Stimulated activated CD4-positive, alpha-beta T cell treated with anti-CD3 and anti-CD28 coated beads, Interleukin-1b, Interleukin-23, amount 100 ng/mL, for 24 hours (primary cell): Measurements from ENCODE around the gene MYLK4.

Experiments used
- DNase-seq, 4 experiments: peaks; one replicate each; pipeline ENCODE4 v3.0.0-alpha.2; 2020; ENCODE audit warnings: low read depth in 4 of 4, low spot score in 1 of 4

Gene MYLK4

DNA sequence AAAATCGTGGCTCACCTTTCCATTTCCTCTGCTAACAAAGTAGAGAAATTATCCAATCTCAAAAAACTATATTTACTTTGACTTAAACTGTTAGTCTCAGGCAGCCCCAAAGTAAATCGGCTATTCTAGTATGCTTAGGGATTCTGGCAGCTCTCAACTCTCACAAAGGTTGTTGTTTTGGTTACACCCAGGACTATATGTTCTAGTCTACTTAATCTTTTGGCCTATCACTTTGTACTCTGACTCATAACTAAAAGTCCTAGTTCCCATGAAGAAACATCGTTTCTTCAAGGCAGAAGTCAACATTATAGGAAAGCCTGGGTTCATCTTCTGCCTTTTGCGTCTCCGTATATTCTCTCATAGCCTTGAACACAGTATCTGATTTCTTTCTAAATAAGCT lies 42.3 kb downstream of the MYLK4 start:
- no peak for DNase-seq

DNA sequence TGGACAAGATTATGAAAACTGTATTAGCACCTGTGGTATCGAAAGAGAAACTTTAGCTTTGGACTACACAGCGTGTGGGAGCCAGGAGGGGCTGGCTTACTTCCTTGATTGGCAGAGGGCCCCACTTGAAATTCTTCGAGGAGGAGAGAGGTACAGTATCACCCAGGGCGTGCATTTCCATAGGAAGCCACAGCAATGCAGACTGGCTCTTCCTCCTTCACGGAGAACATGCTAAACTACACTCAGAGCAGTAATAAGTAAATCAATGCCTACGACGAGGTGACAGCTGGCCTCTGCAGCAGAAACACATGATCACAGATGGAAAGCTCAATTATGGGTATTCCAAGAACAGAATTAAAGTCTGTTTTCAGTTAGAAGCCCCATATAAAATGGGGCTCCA lies 44.2 kb downstream of the MYLK4 start:
- no peak for DNase-seq

DNA sequence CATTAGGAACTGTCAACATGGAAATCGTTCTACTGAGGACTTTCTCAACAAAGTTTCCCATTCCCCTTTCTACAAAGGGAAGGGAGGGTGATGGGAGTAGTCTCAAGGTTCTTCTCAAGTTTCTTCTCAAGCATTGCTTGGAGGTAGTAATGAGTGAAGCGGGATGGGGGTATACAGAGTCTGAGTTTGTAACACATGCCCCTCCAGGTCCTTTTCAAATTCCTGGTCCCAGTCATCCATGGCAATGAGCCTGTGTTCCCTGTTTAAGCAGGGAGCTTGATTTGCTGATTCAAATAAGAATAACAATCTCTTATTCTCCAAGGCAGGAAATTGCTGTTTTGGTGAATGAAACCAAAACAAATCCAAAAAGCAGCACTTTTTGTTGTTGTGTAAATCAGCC lies 45.5 kb downstream of the MYLK4 start:
- DNase-seq, result no peak

DNA sequence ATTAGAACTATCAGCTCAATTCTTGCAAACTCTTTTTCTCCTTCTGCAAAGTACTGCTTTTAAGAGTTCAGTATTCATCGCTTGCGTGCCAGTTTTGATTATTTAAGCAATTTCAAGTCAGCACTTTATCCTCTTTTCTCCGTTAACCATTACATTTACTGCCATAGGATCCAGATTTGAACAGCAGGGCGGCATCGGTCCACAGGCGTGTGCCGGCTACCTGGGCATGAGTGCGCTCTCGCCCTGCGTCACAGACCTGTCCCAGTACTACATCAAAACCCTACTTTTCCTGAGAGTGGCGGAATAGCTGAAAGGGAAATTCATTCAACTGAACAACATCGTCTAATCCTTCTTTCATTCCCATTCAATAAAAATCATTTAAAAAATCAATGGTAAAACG lies 53.4 kb downstream of the MYLK4 start:
- no peak for DNase-seq

DNA sequence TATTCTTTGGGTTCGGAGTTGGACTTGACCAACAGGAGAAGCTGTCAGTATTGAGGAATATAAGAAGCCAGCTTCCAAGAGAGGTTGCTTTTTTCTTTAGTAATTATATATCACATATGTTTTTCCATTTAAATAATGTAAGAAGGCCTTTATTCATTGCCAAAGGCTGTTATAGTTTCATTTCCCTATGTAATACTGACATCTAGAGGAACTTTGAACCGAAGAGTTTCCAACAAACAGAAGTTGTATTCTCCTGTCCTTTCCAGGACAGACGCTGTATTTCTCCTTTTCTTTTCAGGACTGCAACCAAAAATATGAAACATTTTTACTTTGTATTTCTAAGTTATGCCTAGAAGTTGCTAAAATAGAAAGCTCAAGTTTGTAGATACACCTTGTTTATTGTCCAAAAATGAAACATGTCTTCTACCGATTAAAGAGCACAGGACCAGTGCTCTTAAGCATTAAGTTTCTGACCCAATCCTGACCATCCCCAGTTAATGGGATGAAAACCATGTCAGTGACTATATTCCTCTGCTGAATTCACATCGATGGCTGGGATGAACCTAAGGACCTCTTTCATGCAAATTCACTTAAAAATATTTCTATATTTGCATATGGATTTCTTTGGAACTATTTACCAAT lies 55.1 kb downstream of the MYLK4 start:
- DNase-seq, result no peak

DNA sequence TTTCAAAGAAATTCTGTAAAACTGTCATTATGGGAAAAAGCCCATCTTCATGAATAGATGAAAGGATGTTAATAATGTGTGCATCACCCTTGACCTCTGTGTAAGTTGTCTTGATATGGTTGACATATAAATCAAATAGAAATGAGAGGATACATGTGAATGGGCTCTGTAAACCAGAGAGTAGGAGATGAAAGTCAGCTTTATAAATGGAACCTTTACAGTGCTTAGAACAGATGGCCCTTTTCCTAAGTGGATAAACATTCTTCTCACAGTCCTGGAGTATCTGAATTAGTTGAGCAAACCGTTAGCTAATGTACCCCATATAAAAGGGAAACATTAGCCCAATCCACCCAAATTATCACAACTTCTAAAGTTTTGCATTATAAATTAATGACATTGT lies 57.5 kb downstream of the MYLK4 start:
- DNase-seq, result no peak

DNA sequence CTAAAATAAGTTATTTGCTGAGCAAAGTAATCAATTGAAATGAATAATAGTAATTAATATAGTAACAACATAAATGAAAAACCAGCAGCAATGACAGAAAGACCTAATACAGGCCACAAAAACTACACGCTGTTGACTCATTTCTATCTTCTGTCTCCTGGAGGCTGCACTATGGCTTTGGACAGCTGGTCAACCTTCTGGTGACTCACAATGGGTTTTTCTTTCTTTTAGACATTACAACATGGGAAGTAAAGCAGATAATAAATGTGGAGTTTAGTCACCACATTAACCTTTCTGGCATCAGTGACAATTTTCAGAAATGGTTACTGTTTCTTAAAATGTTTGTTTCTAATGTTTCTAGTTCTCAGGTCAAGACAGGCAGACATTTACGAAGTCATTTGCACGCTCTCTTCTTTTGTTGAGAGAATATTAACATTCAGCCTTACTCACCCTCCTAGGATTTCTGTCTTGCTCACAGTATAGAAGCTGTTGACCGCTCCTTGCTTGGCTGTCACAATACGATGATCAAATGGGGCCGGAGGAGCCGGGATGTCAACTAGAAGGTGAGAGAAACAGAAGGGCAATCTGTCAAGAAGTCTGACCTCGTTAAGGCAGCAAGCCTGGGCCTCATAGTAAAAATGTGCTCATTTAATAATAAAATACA lies 62.2 kb downstream of the MYLK4 start:
- DNase-seq, result no peak

DNA sequence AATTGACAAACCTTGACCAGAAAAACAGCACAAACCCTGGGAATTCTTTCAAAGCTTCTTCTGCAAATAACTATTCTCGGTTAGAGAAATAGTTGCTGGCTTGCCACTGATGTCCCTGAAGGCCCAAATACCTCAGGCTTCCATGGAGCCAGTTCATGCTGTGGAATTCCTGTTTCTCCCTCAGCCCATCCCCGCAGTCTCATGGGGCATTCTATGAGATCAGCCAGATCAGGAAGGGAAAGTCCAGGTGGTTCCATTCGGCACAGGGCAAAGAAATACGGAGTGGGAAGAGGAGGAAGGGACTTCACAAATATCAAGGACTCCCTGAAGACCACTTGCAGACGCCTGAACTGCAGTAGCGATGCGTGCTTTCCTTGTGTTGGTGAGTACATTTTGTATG lies 63.3 kb downstream of the MYLK4 start:
- DNase-seq, result no peak

DNA sequence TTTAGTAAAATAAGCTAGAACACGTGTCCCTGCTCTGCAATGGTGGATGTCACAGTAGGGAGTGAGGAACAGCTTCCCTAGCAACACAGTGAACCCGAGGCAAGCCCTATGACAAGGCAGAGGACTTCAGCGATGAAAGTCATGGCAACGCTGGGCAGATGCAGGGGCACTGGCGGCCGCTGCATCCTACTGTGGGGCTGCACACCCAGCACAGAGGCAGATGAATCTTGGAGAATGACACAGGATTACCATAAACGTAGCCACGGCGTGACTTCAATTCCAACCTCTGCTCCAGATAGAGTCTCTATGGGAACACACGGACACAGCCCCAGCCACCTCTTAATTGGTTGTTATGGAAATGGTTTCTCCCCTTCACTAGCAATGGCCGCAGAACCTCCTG lies 64.2 kb downstream of the MYLK4 start:
- no peak for DNase-seq

DNA sequence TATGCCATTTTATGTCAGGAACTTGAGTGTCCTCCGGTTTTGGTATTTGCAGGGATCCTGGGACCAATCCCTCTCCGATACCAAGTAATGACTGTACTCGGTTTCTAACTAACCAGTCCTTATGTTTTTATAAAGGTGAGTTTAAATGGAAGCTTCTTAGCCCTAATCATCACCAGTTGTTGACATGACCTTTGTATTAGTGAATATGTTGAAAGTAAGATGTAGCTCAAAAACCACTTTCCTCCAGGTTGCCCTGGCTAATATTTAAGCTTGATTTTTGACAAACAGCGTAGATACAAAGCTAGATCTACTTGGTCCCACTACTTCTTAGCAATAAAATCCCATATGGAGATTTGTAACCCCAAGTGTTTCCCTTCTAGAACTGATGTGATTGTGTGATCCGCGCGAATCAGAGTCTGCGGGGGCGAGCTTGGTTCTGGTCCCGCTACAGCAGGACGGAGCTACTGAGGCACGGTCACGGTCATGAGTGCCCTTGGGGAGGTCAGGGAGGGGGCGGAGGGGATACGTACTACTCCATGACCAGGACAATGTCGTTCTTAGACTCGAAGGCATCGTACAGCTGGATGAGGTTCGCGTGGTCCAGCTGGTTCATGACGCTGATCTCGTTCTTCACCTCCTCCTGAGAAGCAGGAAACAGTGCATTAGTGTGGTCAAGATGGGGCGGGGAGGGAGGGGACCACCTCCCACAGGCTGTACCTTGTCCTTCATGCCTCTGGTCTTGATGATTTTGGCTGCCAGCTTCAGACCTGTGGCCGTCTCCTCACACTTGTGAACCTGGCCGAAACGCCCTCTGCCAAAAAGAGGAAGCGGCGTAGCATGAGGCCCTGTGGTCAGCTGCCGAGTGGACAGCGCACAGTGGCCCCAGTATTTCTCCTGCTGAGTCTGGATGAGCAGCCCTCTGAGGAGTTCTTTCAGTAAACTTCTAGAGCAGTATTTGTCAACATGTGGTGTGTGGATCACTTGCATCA lies 65.7 kb downstream of the MYLK4 start:
- DNase-seq, result no peak

DNA sequence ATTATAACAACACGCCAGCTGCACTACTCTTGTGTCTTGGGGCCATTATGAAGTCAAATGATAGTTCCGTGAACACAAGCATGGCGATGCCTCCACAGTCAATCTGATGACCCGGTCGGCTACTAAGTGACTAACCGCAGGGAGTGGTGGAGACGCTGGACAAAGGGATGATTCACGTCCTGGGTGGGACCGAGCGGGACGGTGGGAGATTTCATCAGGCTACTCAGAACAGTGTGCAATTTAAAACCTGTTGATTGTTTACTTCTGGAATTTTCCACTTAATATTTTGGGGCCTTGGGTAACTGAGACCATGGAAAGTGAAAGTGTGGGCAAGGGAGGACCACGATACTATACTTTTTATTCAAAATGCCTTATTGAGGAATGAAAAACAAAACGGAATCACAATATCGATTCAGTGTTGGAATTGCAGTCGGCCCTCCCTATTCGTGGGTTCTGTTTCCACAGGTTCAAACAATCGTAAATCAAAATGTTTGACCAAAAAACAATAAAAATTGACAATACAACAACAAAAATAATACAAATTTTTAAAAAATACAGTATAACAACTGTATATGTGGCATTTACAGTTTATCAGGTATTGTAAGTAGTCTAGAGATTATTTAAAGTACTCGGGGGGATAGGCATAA lies 66.5 kb downstream of the MYLK4 start:
- no peak for DNase-seq

DNA sequence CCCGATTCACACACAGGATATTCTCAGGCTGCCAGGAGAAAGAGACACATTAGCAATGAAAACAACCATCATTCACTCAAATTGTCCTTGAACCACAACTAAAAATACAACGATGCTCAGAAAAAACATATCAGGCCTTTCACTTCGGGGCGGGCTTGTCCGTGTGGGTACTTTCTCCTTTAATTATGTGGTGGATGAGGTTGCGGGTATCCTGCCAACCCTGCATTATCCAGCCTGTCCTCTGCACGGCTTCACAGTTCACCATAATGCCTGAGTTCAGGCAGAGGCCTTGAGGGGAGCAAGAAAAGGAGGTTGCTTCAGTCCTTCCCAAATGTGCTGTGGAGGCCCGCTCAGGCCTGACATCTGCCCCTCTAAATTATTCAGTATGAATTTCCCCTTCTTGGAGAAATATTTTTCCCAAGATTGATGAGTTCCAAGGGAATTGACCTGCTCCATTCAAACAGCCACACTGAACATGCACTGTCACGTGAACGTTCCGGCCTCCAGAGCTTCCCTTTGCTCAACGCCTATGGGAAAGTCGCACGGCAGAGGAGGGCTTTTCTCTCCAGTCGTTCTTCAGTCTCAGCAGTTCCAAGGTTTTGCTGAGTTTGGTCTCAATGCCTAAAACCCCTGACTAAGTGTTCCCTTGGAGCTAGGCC lies 70.3 kb downstream of the MYLK4 start:
- no peak for DNase-seq

DNA sequence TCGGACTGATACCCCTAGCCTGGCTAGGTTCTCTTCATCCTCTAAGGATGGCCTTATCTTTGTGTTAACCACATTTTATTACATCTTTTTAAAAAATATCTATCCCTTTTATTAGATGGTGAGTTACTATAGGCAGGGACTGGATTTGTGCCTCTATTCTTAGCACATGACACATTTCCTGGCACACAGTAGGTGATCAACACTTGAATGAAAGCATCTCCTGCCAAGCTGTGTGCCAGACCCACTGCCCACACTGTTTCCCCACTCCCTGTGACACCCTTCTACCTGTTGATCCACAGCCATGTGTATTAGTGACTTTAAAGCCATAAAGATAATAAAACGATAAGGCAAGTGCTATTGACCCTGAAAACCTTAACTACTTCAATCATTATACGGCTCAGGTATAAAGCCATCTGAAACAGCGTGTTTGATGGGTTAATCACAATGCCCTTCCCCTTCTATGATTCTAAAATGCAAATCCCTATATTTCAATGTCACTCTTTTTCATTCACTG lies 73.6 kb downstream of the MYLK4 start:
- no peak for DNase-seq

DNA sequence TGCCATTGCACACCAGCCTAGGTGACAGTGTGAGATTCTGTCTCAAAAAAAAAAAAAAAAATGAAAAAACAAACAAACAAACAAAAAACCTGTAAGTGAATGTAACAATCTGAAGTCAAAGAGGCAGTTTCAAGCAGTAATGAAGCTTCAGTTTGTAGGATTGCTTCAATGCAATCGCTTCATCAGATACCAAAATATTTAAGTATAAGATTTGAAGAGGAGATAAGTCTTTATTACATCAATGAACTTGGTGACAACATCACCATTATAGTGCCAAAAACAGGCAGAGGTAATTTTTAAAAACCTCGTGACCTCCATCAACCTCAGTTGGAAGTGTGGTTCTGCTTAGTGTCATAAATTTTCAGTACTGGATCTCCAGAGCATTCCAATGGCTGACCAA lies 74.7 kb downstream of the MYLK4 start:
- DNase-seq, result no peak

DNA sequence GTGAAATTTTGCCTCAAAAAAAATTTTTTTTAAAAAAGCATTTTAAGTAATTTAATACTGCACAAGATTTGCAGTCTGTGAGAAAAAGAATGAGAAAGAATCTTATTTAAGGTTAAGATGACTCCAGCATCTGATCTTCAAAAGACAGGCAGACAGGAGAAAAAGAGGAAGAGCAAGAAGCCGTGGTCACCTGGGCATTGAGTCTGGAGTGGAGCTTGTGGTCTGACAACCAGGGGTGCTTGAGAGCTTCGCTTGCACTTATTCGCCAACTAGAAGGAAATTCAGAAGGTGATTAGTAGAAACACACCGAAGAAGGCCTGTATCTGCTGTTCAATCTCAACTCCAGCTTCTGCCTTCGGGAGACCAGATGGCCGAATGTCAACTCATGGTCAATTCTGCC lies 75.9 kb downstream of the MYLK4 start:
- DNase-seq, result no peak

DNA sequence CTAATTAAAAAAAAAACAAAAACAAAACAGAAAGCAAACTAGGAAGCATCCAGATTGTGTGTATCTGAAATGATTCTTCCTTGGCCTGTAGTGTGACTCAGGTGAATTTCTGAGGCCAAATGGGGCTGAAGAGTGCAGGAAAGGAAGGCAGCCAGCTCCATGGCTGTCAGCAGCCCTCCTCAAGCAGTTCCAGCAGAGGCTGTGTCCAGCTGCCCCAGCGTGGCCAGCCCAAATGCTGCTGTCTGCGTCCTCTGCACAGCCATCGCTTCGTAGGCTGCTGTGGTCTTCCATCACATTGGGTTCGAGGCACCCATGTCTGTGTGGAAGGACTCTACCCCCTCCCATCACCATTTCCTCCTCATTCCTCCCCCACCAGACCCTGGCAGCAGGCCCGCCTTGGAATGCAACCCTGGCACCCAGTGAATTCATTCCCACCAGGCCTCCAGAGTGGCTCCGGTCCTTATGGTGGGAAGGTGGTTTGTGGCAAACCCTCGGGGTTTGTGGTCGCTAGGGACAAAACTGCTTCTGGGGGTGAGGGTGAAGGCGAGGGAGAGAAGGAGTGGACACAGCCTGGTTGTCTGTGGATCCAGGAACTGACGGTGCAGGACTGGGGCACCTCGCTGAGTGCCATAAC lies 81.5 kb downstream of the MYLK4 start:
- DNase-seq, result no peak

DNA sequence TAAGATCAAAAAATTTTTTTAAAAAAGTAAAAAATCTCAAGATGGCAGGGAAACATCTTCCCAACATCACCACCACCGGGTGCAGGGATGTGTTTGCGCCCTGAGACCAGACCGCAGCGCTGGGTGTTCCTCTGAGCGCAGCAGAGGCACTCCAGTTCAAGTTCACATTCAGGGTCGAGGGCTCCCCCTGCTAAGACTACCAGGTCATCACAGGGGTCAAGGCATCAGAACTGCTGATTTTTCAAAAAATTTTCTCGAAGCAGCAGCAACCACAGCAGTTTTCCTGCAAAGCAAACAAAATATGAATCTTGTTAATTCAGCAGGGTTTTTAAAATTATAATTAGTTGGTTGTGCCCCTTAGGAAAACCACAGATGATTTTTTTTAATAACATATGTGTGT lies 83.1 kb downstream of the MYLK4 start:
- no peak for DNase-seq

DNA sequence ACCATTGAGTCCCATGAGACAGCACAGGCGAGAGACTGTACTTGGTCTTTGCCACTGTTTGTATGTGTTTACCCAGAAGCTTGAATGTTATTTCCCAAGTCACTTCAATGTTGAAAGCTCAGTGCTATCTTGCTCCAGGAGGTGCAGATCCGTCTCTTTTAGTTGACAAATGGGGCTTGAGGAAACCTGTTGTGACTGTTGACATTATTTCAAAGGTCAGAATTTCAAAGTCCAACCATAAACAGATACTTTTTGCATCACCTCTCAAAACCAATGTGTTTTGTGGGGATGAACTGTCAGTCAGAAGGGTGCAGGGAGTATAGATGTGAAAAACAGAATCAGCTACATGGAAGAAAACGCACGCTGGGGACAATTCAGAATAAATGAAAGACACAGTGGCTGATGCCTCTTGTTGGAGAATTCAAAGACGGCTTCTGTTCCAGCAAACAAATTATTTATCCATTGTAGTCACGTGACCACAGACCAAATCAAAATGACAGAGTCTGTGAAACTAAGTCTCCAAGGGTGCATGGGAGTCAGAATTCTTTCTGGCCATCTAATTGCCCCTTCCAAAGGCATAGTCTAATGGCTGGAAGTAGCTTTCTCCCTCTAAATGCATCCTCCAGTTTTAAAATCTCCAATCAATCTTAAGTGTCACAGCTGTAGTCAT lies 83.7 kb downstream of the MYLK4 start:
- DNase-seq, result no peak

DNA sequence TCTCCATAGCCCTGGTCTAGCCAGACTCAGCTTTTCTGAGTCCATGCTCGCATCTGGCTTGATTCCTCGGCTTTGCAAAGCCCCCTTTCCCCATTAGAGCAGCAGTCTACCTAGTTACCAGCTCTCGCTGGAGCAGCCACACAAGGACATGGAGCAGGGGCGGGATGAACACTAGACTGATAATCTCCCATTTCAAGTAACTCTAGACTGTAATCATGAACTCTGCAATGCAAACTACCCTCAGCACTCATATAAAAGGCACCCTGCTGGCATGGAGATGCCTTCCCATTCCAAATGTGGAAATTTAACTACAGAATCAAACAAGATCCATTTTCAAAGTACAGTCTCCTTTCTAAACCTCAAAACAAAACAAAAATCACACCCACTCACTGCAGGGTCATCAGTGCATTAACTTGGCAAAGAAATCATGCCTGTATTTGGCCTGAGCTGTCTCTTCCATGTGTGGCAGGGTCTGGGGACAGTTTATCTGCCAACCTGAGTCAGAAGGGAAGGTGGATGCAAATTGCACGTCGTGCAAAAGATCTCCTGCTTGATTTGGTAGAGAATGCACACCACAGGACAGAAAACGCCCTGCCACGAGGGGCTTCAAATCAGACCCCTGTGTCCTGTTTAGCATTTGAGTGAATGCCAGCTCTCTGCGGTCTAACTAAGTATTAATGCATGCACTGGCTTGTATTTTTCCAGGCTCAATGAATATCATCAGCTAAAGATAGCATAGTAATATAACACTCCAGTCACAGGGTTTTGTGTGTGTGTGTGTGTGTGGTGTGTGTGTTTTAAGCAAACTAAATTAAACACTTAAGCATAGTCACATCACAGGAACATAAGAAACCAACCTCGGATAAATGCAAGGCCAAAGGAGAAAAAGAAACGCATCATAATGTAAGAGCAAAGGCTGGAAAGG lies 85.3 kb downstream of the MYLK4 start:
- DNase-seq, result no peak
